ENCODE data around the gene USH2A.

GRCh38 chr1:216285052-216285451 is 138.2 kb downstream of the USH2A start:
- TF ChIP-seq EP300 (IDR thresholded peaks at IDR 0.05; ENCODE audit: borderline replicate concordance) (no peak), USF1 (IDR thresholded peaks at IDR 0.05) (no peak), YY1 (IDR thresholded peaks at IDR 0.05; ENCODE audit: low read depth) (no peak)
- TF ChIP-seq, protein P1, sequence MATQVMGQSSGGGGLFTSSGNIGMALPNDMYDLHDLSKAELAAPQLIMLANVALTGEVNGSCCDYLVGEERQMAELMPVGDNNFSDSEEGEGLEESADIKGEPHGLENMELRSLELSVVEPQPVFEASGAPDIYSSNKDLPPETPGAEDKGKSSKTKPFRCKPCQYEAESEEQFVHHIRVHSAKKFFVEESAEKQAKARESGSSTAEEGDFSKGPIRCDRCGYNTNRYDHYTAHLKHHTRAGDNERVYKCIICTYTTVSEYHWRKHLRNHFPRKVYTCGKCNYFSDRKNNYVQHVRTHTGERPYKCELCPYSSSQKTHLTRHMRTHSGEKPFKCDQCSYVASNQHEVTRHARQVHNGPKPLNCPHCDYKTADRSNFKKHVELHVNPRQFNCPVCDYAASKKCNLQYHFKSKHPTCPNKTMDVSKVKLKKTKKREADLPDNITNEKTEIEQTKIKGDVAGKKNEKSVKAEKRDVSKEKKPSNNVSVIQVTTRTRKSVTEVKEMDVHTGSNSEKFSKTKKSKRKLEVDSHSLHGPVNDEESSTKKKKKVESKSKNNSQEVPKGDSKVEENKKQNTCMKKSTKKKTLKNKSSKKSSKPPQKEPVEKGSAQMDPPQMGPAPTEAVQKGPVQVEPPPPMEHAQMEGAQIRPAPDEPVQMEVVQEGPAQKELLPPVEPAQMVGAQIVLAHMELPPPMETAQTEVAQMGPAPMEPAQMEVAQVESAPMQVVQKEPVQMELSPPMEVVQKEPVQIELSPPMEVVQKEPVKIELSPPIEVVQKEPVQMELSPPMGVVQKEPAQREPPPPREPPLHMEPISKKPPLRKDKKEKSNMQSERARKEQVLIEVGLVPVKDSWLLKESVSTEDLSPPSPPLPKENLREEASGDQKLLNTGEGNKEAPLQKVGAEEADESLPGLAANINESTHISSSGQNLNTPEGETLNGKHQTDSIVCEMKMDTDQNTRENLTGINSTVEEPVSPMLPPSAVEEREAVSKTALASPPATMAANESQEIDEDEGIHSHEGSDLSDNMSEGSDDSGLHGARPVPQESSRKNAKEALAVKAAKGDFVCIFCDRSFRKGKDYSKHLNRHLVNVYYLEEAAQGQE (IDR thresholded peaks at IDR 0.05; ENCODE audit: low read depth) = no peak
